SH-SY5Y (cell line): Measurements from ENCODE around the gene TRMT11.

ENCODE experiments used
- GATA2 ChIP-seq: IDR thresholded peaks from 2 replicates; pipeline ENCODE4 v1.6.1; 2011; ENCODE audit warnings: mild to moderate bottlenecking, low read depth, low read length
- GATA3 ChIP-seq: IDR thresholded peaks from 2 replicates; pipeline ENCODE4 v1.6.1; 2011; ENCODE audit warnings: low read depth, mild to moderate bottlenecking, low read length, moderate library complexity

Gene TRMT11

GRCh38 chr6:125986301-125987025, at the start of gene TRMT11:
Gene TRMT11, plus strand, starts transcription at chr6:125986540. Its CDS starts 11 bp downstream, at chr6:125986551.
- no peak for TF ChIP-seq GATA3
- TF ChIP-seq GATA2: no peak

- no peak for TF ChIP-seq GATA2
- TF ChIP-seq GATA3: no peak
Measured at GRCh38 chr6:125939026-125939425, 47.3 kb upstream of the TRMT11 start.

- TF ChIP-seq GATA3 (no peak), GATA2 (no peak)
Measured at GRCh38 chr6:125939791-125940190, 46.5 kb upstream of the TRMT11 start.

- no peak for TF ChIP-seq GATA2
- no peak for TF ChIP-seq GATA3
Measured at GRCh38 chr6:125940247-125941041, 45.9 kb upstream of the TRMT11 start.

GRCh38 chr6:125942672-125943527, 43.4 kb upstream of the TRMT11 start:
- TF ChIP-seq GATA2 (no peak), GATA3 (no peak)

GRCh38 chr6:125943528-125944433, 42.6 kb upstream of the TRMT11 start:
- TF ChIP-seq GATA3 (no peak), GATA2 (no peak)

GRCh38 chr6:125944434-125944816, 41.9 kb upstream of the TRMT11 start:
- TF ChIP-seq GATA3: no peak
- TF ChIP-seq GATA2: no peak

- TF ChIP-seq GATA2 (no peak), GATA3 (no peak)
Measured at GRCh38 chr6:125944896-125945295, 41.4 kb upstream of the TRMT11 start.

- TF ChIP-seq GATA2 (no peak), GATA3 (no peak)
Measured at GRCh38 chr6:125945378-125946141, 40.8 kb upstream of the TRMT11 start.

- TF ChIP-seq GATA2 (no peak), GATA3 (no peak)
Measured at GRCh38 chr6:125947615-125948014, 38.7 kb upstream of the TRMT11 start.

GRCh38 chr6:125948455-125948854, 37.9 kb upstream of the TRMT11 start:
- TF ChIP-seq GATA3 (no peak), GATA2 (no peak)

GRCh38 chr6:125949069-125949468, 37.3 kb upstream of the TRMT11 start:
- TF ChIP-seq GATA3 (no peak), GATA2 (no peak)
